DMS153 (cell line): ENCODE measurements around the gene HS3ST4.
"Not testable (repeated sequence)": the region's sequence is repeated elsewhere in the genome, so short reads cannot be mapped to it uniquely, and the experiment has no call there.

Source experiments
- DNase-seq: peaks from one replicate; lab custom pipeline; 2025; lab: John Stamatoyannopoulos, UW

Gene HS3ST4

GRCh38 chr16:25734430-25735385, 42.9 kb downstream of the HS3ST4 start:
- DNase-seq, result no peak

GRCh38 chr16:25735645-25736044, 43.9 kb downstream of the HS3ST4 start:
- no peak for DNase-seq

- no peak for DNase-seq
Observed at GRCh38 chr16:25747160-25747758, 55.5 kb downstream of the HS3ST4 start.

GRCh38 chr16:25748092-25748654, 56.4 kb downstream of the HS3ST4 start:
- no peak for DNase-seq

GRCh38 chr16:25750488-25751216, 58.9 kb downstream of the HS3ST4 start:
- no peak for DNase-seq

- no peak for DNase-seq
Observed at GRCh38 chr16:25751230-25751835, 59.6 kb downstream of the HS3ST4 start.

GRCh38 chr16:25764466-25764865, 72.7 kb downstream of the HS3ST4 start:
- DNase-seq, result no peak

GRCh38 chr16:25771216-25771615, 79.5 kb downstream of the HS3ST4 start:
- no peak for DNase-seq

- no peak for DNase-seq
Observed at GRCh38 chr16:25771812-25772568, 80.2 kb downstream of the HS3ST4 start.

- not testable (repeated sequence) for DNase-seq
Observed at GRCh38 chr16:25776214-25776613, 84.5 kb downstream of the HS3ST4 start.

GRCh38 chr16:25783226-25783625, 91.5 kb downstream of the HS3ST4 start:
- DNase-seq, result no peak

GRCh38 chr16:25785361-25785760, 93.6 kb downstream of the HS3ST4 start:
- DNase-seq, result no peak

- no peak for DNase-seq
Observed at GRCh38 chr16:25786748-25787147, 95.0 kb downstream of the HS3ST4 start.

- DNase-seq, result no peak
Observed at GRCh38 chr16:25788637-25789036, 96.9 kb downstream of the HS3ST4 start.

- no peak for DNase-seq
Observed at GRCh38 chr16:25796239-25796638, 104.5 kb downstream of the HS3ST4 start.

GRCh38 chr16:25798065-25798464, 106.3 kb downstream of the HS3ST4 start:
- no peak for DNase-seq

- no peak for DNase-seq
Observed at GRCh38 chr16:25799816-25800215, 108.1 kb downstream of the HS3ST4 start.

- DNase-seq, result no peak
Observed at GRCh38 chr16:25812215-25812614, 120.5 kb downstream of the HS3ST4 start.

GRCh38 chr16:25817295-25817694, 125.5 kb downstream of the HS3ST4 start:
- no peak for DNase-seq

GRCh38 chr16:25817876-25818275, 126.1 kb downstream of the HS3ST4 start:
- no peak for DNase-seq

GRCh38 chr16:25823891-25824290, 132.1 kb downstream of the HS3ST4 start:
- no peak for DNase-seq
